Stimulated activated CD4-positive, alpha-beta T cell treated with anti-CD3 and anti-CD28 coated beads, Interleukin-2, amount 100 ng/mL, for 4 hours (primary cell): Measurements from ENCODE around the gene ATP2B1.

Source experiments
- DNase-seq: peaks from one replicate; pipeline ENCODE4 v3.0.0-alpha.2; 2020; ENCODE audit warnings: low read depth

The ATP2B1 gene

GRCh38 chr12:89657066-89657465 is 51.6 kb downstream of the ATP2B1 start:
- DNase-seq = no peak

- no peak for DNase-seq
Measured at GRCh38 chr12:89655841-89656240, 52.8 kb downstream of the ATP2B1 start.

- no peak for DNase-seq
Measured at GRCh38 chr12:89651192-89651591, 57.4 kb downstream of the ATP2B1 start.

- no peak for DNase-seq
Measured at GRCh38 chr12:89650239-89650638, 58.4 kb downstream of the ATP2B1 start.

GRCh38 chr12:89649820-89650219 is 58.8 kb downstream of the ATP2B1 start:
- DNase-seq = no peak

- DNase-seq = no peak
Measured at GRCh38 chr12:89649139-89649538, 59.5 kb downstream of the ATP2B1 start.

GRCh38 chr12:89648211-89648930 is 60.3 kb downstream of the ATP2B1 start:
- no peak for DNase-seq

- DNase-seq = no peak
Measured at GRCh38 chr12:89645434-89645833, 63.2 kb downstream of the ATP2B1 start.

GRCh38 chr12:89642959-89643358 is 65.7 kb downstream of the ATP2B1 start:
- no peak for DNase-seq

- no peak for DNase-seq
Measured at GRCh38 chr12:89636776-89637160, 71.9 kb downstream of the ATP2B1 start.

- DNase-seq = no peak
Measured at GRCh38 chr12:89636052-89636775, 72.4 kb downstream of the ATP2B1 start.

- DNase-seq = no peak
Measured at GRCh38 chr12:89634508-89634907, 74.1 kb downstream of the ATP2B1 start.

- DNase-seq = no peak
Measured at GRCh38 chr12:89632778-89633177, 75.9 kb downstream of the ATP2B1 start.

- no peak for DNase-seq
Measured at GRCh38 chr12:89622115-89622514, 86.5 kb downstream of the ATP2B1 start.

GRCh38 chr12:89621521-89621920 is 87.1 kb downstream of the ATP2B1 start:
- DNase-seq = no peak

- DNase-seq = no peak
Measured at GRCh38 chr12:89619764-89620163, 88.9 kb downstream of the ATP2B1 start.

- no peak for DNase-seq
Measured at GRCh38 chr12:89618113-89618862, 90.3 kb downstream of the ATP2B1 start.

- no peak for DNase-seq
Measured at GRCh38 chr12:89610366-89610765, 98.3 kb downstream of the ATP2B1 start.

- DNase-seq = no peak
Measured at GRCh38 chr12:89603678-89604077, 105.0 kb downstream of the ATP2B1 start.

- DNase-seq = no peak
Measured at GRCh38 chr12:89597770-89598169, 110.9 kb downstream of the ATP2B1 start.

GRCh38 chr12:89597210-89597609 is 111.4 kb downstream of the ATP2B1 start:
- DNase-seq = no peak

GRCh38 chr12:89593873-89594272 is 114.8 kb downstream of the ATP2B1 start:
- DNase-seq = no peak

- DNase-seq = no peak
Measured at GRCh38 chr12:89593233-89593632, 115.4 kb downstream of the ATP2B1 start.
